OCI-LY3 (cell line): Measurements from ENCODE around the gene FREM2.

Experiments
- CTCF ChIP-seq: fragments of 200-600, 300-600 bp; sonication (generic); IDR thresholded peaks from 2 replicates; pipeline ENCODE4 v1.5.1; 2014; ENCODE audit warnings: antibody characterized with exemption, low read length, low read depth
- EZH2phosphoT487 ChIP-seq: fragments of 200-600 bp; shearing (Covaris generic); IDR thresholded peaks from 2 replicates; pipeline ENCODE4 v1.6.1; 2018; ENCODE audit warnings: antibody characterized with exemption, mixed run types, low read depth

- TF ChIP-seq CTCF (no peak), EZH2phosphoT487 (no peak)
These were observed 132.2 kb downstream of the FREM2 start for GRCh38 chr13:38819053-38819452.
